ENCODE data around the gene HDHD2. TPM values are rescaled to one million over a fixed set of nuclear protein-coding genes. Genes with fewer than 3 reads are reported as not detected.

HDHD2 gene
- polyA plus RNA-seq, 1 experiment, result 10.4 TPM

DNA sequence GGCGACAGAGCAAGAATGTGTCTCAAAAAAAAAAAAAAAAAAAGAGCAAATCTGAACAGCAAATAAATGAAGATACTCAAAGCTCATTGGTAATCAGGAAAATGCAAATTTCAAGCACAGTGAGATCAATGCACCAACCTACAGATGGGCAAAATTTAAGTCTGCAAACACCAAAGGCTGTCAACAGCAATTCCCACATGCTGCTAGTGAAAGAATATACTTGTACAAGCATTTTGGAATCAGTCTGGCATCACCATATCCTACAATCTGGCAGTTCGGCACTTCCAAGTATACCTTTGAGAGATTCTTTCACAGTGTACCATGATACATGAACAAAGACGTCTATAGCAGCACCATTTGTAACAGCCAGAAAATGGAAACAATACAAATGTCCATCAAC is 4.1 kb downstream of the HDHD2 start:
- TF ChIP-seq, protein P1, sequence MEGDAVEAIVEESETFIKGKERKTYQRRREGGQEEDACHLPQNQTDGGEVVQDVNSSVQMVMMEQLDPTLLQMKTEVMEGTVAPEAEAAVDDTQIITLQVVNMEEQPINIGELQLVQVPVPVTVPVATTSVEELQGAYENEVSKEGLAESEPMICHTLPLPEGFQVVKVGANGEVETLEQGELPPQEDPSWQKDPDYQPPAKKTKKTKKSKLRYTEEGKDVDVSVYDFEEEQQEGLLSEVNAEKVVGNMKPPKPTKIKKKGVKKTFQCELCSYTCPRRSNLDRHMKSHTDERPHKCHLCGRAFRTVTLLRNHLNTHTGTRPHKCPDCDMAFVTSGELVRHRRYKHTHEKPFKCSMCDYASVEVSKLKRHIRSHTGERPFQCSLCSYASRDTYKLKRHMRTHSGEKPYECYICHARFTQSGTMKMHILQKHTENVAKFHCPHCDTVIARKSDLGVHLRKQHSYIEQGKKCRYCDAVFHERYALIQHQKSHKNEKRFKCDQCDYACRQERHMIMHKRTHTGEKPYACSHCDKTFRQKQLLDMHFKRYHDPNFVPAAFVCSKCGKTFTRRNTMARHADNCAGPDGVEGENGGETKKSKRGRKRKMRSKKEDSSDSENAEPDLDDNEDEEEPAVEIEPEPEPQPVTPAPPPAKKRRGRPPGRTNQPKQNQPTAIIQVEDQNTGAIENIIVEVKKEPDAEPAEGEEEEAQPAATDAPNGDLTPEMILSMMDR (IDR thresholded peaks at IDR 0.05; ENCODE audit: insufficient read depth, low read depth, low read length), result no peak
- CTCF ChIA-PET, result no interaction called here
- Histone ChIP-seq H3K36me3 (ENCODE audit: control insufficient read depth, insufficient read depth, low read length) (no peaks in the 10 kb centered on the region), H3K4me3 (ENCODE audit: low read depth, low read length) (no peak overlapping the region), H3K27me3 (ENCODE audit: control insufficient read depth, insufficient read depth, low read length) (no peaks in the 10 kb centered on the region)
- POLR2A ChIA-PET, result no interaction called here
- DNase-seq (ENCODE audit: low read depth), result no peak

DNA sequence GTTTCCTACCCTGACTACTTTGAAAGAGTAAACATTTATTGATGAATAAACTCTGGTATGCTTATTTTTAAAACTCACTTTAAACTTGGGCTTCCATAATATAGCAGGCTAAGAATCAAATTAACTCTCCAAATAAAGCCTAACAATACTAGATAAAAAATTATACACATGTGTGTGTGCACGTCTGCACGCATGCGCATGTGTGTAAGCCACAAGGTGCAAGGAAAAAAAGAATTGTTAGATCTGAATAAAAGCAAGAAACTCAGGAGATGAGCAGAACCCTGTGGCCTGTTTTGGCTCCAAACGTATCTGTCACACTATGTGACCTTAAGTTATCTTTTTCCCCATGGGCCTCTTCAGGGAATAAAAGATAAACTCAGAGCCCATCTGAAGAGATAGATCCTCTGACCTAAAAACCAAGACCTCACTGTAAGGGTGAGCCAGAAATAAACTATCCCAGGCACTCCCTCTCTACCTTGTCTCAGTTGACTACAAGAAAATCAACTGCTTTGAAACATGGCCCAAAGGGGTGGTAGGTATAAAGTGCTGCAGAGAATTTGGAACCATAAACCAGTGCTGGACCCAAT is 6.3 kb downstream of the HDHD2 start:
- CTCF ChIA-PET, result no interaction called here
- no peak for DNase-seq (ENCODE audit: low read depth)
- no peaks in the 10 kb centered on the region for H3K36me3 ChIP-seq (ENCODE audit: control insufficient read depth, insufficient read depth, low read length)

DNA sequence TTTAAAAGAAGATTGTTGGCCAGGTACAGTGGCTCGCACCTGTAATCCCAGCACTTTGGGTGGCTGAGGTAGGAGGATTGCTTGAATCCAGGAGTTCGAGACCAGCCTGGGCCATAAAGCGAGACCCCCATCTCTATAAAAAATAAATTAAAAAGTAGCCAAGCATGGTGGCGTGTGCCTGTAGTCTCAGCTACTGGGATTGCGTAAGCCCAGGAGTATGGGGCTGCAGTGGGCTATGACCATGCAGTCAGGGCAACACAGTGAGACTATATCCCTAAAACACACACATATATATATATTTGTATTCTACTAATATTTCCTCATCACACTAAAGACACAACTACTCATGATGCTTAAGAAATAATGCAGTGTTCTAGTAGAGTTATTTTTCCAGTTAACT is 7.1 kb downstream of the HDHD2 start:
- Histone ChIP-seq H3K36me3 (ENCODE audit: control insufficient read depth, insufficient read depth, low read length) (no peaks in the 10 kb centered on the region), H3K4me3 (ENCODE audit: low read depth, low read length) (no peak overlapping the region), H3K27me3 (ENCODE audit: control insufficient read depth, insufficient read depth, low read length) (no peaks in the 10 kb centered on the region)
- CTCF ChIA-PET, result no interaction called here
- POLR2A ChIA-PET, result no interaction called here
- TF ChIP-seq, protein P1 (IDR thresholded peaks at IDR 0.05; ENCODE audit: insufficient read depth, low read depth, low read length), result no peak
- no peak for DNase-seq (ENCODE audit: low read depth)

More for the DNA sequence above, 6.3 kb downstream of the HDHD2 start:
- TF ChIP-seq, protein P1 (IDR thresholded peaks at IDR 0.05; ENCODE audit: insufficient read depth, low read depth, low read length), result no peak
- Histone ChIP-seq H3K27me3 (ENCODE audit: control insufficient read depth, insufficient read depth, low read length) (no peaks in the 10 kb centered on the region), H3K4me3 (ENCODE audit: low read depth, low read length) (no peak overlapping the region)
- POLR2A ChIA-PET, result no interaction called here

GRCh38 chr18:47141289-47141688 is 9.0 kb downstream of the HDHD2 start:
- H3K36me3 ChIP-seq (ENCODE audit: control insufficient read depth, insufficient read depth, low read length), result no peaks in the 10 kb centered on the region; the same call in 1 of the 2 replicates
- no peak overlapping the region for H3K4me3 ChIP-seq (ENCODE audit: low read depth, low read length)
- no peak for DNase-seq (ENCODE audit: low read depth)
- CTCF ChIA-PET, result no interaction called here
- TF ChIP-seq, protein P1 (IDR thresholded peaks at IDR 0.05; ENCODE audit: insufficient read depth, low read depth, low read length), result no peak
- H3K27me3 ChIP-seq (ENCODE audit: control insufficient read depth, insufficient read depth, low read length), result no peaks in the 10 kb centered on the region
- POLR2A ChIA-PET, result no interaction called here

DNA sequence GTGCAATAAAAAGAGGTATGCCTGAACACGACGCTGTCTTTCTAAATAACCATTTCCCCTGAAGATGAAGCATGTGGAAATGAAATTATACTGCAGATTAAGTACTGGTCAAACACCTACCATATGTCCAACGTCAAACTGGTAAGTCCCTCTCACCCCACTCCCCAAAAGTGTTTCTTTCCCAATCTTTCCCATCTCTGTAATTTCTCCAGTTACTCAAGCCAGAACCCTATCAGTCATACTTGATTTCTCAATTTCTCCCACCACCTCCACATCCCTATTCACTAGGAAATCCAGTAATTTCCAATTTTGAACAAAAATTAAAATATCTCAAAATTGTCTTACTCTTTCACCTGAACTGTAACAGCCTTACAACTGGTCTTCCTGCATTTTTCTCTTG is 29.2 kb downstream of the HDHD2 start:
- CTCF ChIA-PET, result interaction anchor here (1.7 kb wide), 1 partner anchor 11 kb away, joined by 5 read pairs; no protein-coding TSS in a partner anchor
- no peak for DNase-seq (ENCODE audit: low read depth)
- POLR2A ChIA-PET, result no interaction called here
- TF ChIP-seq, protein P1 (IDR thresholded peaks at IDR 0.05; ENCODE audit: insufficient read depth, low read depth, low read length), result no peak
- H3K27me3 ChIP-seq (ENCODE audit: control insufficient read depth, insufficient read depth, low read length), result no peaks in the 10 kb centered on the region
- H3K4me3 ChIP-seq (ENCODE audit: low read depth, low read length), result no peak overlapping the region
- 0 out of 2 replicates have a peak, but pooled peaks cover 1% of the 10 kb centered on the region for H3K36me3 ChIP-seq (ENCODE audit: control insufficient read depth, insufficient read depth, low read length)

Measured in BJ (cell line).